HG02943 (cell line): Measurements from ENCODE around the gene RAPGEF2.

ENCODE experiments used
- ATAC-seq: cut with Tn5 transposase; IDR thresholded peaks from one replicate; pipeline ENCODE4 v1.9.1; 2021; ENCODE audit warnings: mild to moderate bottlenecking, low read depth, moderate library complexity; ENCODE audit not compliant: unreplicated experiment

The RAPGEF2 gene

DNA sequence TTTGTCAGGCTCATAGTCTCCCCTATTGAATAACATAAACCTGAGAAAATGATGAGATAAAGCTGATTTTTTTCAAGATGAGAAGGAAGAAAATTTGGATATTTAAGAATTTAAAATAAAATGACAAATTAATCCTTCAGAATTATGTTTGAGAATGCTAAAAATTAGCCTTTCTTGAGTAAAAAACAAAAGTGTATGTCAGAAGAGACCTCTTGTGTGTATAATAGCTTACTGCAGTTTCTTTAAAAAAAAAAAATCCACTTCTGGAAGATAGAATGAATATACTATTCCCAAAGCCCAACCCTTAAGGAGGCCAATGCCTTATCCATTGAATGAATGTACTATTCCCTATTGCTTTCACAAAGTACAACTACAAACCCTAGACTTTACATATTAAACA lies 281.8 kb downstream of the RAPGEF2 start:
- ATAC-seq = no peak

DNA sequence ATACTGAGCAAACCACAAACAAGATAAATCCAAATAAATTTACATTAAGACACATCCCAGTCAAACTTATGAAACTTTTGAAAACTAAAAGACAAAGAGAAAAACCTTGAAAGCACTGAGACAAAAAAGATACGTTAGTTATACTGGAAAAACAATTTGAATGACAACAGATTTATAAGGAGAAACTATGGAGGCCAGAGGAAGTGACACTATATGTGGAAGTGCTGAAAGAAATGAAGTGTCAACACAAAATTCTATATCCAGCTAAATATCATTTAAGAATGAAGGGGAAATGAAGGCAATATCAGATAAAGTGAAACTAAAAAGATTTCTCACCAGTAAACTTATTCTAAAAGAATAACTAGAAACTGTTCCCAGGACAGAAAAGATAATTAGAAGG lies 283.7 kb downstream of the RAPGEF2 start:
- no peak for ATAC-seq

- ATAC-seq = no peak
These were observed 286.9 kb downstream of the RAPGEF2 start for GRCh38 chr4:159389756-159390155.

DNA sequence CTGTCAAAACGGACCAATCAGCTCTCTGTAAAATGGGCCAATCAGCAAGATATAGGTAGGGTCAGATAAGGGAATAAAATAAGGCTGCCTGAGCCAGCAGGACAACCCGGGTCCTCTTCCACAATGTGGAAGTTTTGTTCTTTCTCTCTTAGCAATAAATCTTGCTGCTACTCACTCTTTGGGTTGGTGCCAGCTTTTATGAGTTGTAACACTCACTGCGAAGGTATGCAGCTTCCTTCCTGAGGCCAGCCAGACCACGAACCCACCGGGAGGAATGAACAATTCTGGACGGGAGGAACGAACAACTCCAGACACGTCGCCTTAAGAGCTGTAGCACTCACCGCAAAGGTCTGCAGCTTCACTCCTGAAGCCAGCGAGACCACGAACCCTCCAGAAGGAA lies 287.8 kb downstream of the RAPGEF2 start:
- ATAC-seq = no peak

DNA sequence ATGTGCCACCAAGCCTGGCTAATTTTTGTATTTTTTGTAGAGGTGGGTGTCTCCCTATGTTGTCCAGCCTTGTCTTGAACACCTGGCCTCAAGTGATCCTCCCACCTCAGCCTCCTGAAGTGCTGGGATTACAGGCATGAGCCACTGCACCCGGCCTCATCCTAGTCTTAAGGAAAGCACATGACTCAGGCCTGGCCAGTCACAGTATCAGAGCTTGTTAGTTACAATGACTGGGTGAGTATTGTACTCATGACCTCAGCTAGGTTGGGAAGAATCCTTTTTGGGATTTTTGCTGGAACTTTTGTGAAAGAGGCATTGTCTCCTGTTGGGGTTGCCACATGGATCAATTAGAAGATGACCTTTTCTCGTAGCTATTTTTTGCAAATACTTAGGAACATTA lies 292.8 kb downstream of the RAPGEF2 start:
- no peak for ATAC-seq

DNA sequence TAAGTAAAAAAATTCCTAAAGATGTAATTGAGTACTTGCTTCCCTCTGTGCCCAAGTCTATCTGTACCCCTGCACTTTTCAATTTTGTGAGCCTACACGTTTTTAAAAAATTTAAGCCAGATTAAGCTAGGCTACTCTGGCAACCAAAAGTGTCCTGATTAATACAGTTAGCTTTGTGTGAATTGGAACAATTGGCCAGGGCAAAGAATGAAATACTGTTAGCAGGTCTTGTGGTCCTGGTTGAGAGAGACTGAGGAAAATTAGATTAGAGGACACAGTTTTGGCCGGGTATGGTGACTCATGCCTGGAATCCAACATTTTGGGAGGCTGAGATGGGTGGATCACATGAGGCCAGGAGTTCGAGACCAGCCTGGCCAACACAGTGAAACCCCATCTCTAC lies 293.3 kb downstream of the RAPGEF2 start:
- no peak for ATAC-seq

DNA sequence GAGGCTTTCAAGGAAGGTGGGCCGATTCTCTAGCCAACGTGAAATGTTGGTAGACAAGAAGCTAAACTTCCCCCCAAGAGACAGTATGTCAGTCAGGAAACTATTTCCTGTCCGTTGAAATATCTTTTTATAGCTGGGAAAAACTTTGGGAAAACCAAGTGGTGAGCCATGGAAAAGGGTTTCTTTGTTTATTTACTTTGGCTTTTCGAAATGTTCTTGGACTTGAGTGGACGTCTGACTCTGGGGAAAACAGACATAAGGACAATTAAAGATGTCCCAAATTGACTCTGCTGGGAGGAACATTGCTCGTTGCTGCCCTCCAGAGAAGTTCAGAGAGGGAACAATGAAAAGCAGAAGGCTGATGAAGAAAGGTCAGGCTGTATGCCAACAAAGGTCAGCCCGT lies 295.4 kb downstream of the RAPGEF2 start:
- no peak for ATAC-seq

DNA sequence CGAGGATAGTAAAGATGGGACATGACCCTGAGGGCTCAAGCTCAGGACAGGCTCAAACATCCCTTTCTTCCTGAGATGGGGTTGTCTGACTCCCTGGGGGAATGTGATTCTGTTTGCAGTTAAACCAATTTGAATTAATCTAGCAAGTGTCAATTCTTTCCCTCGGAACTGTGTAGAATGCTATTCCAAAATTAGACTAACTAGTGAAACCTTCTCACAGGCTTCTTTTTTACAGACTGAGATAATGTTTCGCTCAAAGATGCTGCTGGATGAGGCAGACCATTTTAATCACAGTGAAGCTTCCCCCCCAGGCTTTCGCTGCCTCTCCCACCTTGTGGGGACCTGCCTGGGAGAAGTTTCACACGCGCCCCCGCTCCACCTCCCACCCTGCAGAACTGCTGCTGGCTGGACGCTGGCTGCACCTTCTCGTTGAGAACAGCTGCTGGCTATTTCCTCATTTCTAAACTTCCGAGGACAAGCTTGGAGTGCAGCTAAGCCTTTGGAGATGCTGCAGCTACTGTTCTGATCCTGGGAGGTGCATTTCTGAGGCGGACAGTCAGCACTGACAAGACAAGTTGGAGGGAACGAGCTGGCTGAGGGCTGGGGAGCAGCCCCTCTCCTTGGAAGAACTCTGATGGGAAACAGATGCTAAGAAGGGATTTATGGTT lies 297.8 kb downstream of the RAPGEF2 start:
- no peak for ATAC-seq

DNA sequence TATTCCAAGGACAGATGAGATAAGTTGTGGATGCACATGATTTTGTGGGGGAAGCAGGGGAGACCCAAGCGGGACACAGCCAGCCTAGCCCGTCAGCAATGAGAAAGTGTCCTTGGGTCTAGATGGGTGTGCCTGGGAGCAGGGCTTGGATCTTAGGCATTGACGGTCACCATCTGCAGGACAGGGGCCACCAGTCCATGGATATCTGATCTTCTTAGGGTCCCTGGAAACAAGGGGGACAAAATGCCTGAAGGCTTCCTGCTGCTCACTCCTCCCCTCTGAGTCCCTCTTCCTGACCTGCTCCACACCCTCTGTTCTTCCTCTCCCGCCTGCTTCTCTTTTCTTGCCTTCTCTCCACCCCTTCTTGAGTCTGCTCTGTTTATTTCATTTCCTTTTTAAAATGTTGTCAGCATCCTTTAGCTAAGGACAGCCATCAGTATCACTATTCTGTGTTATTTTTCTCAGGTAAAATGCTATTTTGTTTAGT lies 298.4 kb downstream of the RAPGEF2 start:
- no peak for ATAC-seq

DNA sequence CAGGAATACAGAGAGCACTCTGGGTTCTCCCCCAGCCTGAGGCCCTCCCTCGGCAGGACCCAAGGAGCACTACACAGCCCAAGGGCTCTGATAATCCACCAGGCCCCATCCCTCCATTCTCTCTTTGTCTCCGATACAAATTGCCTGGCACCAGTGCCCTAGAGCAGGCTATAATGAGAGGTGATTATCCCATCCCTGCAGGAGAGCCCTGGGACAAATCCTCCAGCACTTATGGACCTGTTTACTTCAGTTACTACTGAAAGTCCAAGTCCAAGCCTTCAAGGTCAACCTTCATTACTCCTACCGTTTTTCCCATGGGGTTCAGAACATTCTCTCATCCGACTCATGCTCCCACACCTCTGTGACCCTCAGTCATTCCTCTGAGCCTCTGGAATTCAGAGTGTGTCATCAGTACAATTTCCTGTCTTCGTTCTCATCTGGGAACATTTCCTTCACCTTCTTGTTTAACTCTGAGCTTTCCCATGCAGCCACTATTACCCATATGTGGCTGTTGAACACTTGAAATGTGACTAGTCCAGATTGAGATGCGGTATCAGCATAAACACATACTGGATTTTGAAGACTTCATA lies 299.0 kb downstream of the RAPGEF2 start:
- ATAC-seq = no peak
